Stomach (tissue), 9 donors: ENCODE measurements around the gene AK6. TPM values are rescaled to one million over a fixed set of nuclear protein-coding genes. Genes with fewer than 3 reads are reported as not detected.

Experiments
- DNase-seq, 2 donors: peaks; one replicate each; pipeline versions ENCODE4 v3.0.0 to v3.0.0-alpha.2; 2013 to 2019
- H3K27ac ChIP-seq, 5 donors: fragments of 200-600 bp in 4 of 5; sonication (generic) in 4 of 5; one replicate each; pipeline ENCODE4 v1.5.1; 2013 to 2019; ENCODE audit warnings: mild to moderate bottlenecking in 1 of 5, moderate library complexity in 1 of 5
- H3K27me3 ChIP-seq, 3 donors: fragments of 200-600 bp; sonication (generic); one replicate each; pipeline ENCODE4 v1.5.1; 2017 to 2019; ENCODE audit warnings: mixed run types in 1 of 3
- H3K36me3 ChIP-seq, 4 donors: fragments of 200-600 bp; sonication (generic); 1 replicate in 3 of 4; 2 replicates in 1 of 4; pipeline ENCODE4 v1.5.1; 2016 to 2019
- H3K4me1 ChIP-seq, 4 donors: fragments of 200-600 bp; sonication (generic); one replicate each; pipeline ENCODE4 v1.5.1; 2016 to 2019
- H3K4me3 ChIP-seq, 4 donors: fragments of 200-600 bp; sonication (generic) in 3 of 4; one replicate each; pipeline ENCODE4 v1.5.1; 2016 to 2019; ENCODE audit warnings: mild to moderate bottlenecking in 1 of 4
- H3K9me3 ChIP-seq, 4 donors: fragments of 200-600 bp; sonication (generic); one replicate each; pipeline ENCODE4 v1.5.1; 2016 to 2019
- CTCF ChIP-seq, 7 experiments: fragments of 450-650 bp in 4 of 7; fragments of 200-600 bp in 3 of 7; sonication (generic) in 3 of 7; IDR thresholded peaks; one replicate each; pipeline ENCODE4 v1.5.1; 2016 to 2019; ENCODE audit warnings: antibody characterized with exemption in 7 of 7, control low read depth in 2 of 7, mild to moderate bottlenecking in 1 of 7
- EP300 ChIP-seq: sonication (generic); formaldehyde crosslinking; IDR thresholded peaks from one replicate; pipeline ENCODE4 v1.6.1; 2017; ENCODE audit warnings: antibody characterized with exemption
- POLR2A ChIP-seq, 4 donors: fragments of 450-650 bp; IDR thresholded peaks; one replicate each; pipeline ENCODE4 v1.6.1; 2016; ENCODE audit warnings: antibody characterized with exemption in 4 of 4, control low read depth in 2 of 4, mild to moderate bottlenecking in 1 of 4, moderate library complexity in 1 of 4
- POLR2AphosphoS5 ChIP-seq, 3 donors: sonication (generic); formaldehyde crosslinking; IDR thresholded peaks; one replicate each; pipeline ENCODE4 v1.6.1; 2016; ENCODE audit warnings: antibody characterized with exemption in 3 of 3
- WGBS, 5 donors: extraction: QIAGEN DNeasy Blood & Tissue Kit in 3 of 5; methylation state at CpG; one replicate each; pipeline versions ENCODE4 v1.1.5 to v1.1.7; 2013 to 2018; 5-methylcytosine and 5-hydroxymethylcytosine counted together
- intact Hi-C: fragments of 100-400 bp; cut with DNase I; formaldehyde crosslinking; loops from one replicate; pipeline ENCODE4 v1.15.1; 2023; ENCODE audit warnings: low total_unique reads
- polyA plus RNA-seq, 3 donors: library from polyadenylated mRNA; stranded (reverse); fragments of 200-250 nt; gene quantifications; one replicate each; pipeline ENCODE4 v1.2.3, GENCODE V29; 2013
- total RNA-seq, 5 donors: library from RNA; depleted of rRNA; stranded (reverse); fragments of >200 nt; gene quantifications; one replicate each; pipeline versions ENCODE4 v1.1.0 to v1.2.3, GENCODE V29; 2014 to 2016
- donor health status: healthy with polysubstance abuse.
- donor health status: Bipolar disorder and iron deficiency.
- donor health status: healthy.

AK6 gene
- total and polyA plus RNA-seq, 8 donors: 17.5 to 45.4 (median 41.4) TPM; not detected in 2

GRCh38 chr5:69331528-69332445, 37.5 kb downstream of the AK6 start:
- peak; percentile 54 to 75 for DNase-seq
- Histone ChIP-seq H3K4me1 (peaks cover 10 to 52% (median 19%) of the 10 kb centered on the region in 4 donors), H3K27me3 (no peaks in the 10 kb centered on the region), H3K27ac (peak overlapping the region; percentile 85 to 90 (median 89)), H3K4me3 (peak overlapping the region; percentile 50 to 76 (median 66)), H3K9me3 (no peaks in the 10 kb centered on the region), H3K36me3 (no peaks in the 10 kb centered on the region)
- TF ChIP-seq CTCF (IDR thresholded peaks at IDR 0.05): no peak
- TF ChIP-seq POLR2AphosphoS5 (IDR thresholded peaks at IDR 0.05): peak in 2 of 3 donors; percentile 48 to 51
- intact Hi-C loops: no loop called here
- WGBS, 5 donors: 26 to 44% (median 31%) methylated on average over 11 of the region's 11 CpGs

- TF ChIP-seq POLR2AphosphoS5 (IDR thresholded peaks at IDR 0.05): no peak
- no peak for TF ChIP-seq EP300
- TF ChIP-seq CTCF (IDR thresholded peaks at IDR 0.05): no peak
- TF ChIP-seq POLR2A (IDR thresholded peaks at IDR 0.05): no peak
- Histone ChIP-seq H3K9me3 (no peaks in the 10 kb centered on the region), H3K27me3 (no peaks in the 10 kb centered on the region), H3K4me3 (no peak overlapping the region), H3K4me1 (peaks cover 10 to 52% (median 19%) of the 10 kb centered on the region in 4 donors), H3K27ac (peak overlapping the region in 3 of 5 donors; percentile 18 to 64 (median 53)), H3K36me3 (no peaks in the 10 kb centered on the region)
- 47 to 72% (median 56%) methylated on average over 9 of the region's 9 CpGs for WGBS, 5 donors
- intact Hi-C loops: no loop called here
- peak in 1 of 2 donors; percentile 2 for DNase-seq
Observed at GRCh38 chr5:69329905-69330489, 39.3 kb downstream of the AK6 start.

- 75 to 92% (median 86%) methylated on average over 1 of the region's 1 CpG for WGBS, 5 donors
- no peak overlapping the region for H3K27ac ChIP-seq
- no peaks in the 10 kb centered on the region for H3K27me3 ChIP-seq
- intact Hi-C loops: no loop called here
- H3K4me3 ChIP-seq: no peak overlapping the region
- peaks cover 0 to 21% (median 3%) of the 10 kb centered on the region in 4 donors for H3K4me1 ChIP-seq
- TF ChIP-seq EP300: no peak
- H3K9me3 ChIP-seq: no peaks in the 10 kb centered on the region
- H3K36me3 ChIP-seq: no peaks in the 10 kb centered on the region
- DNase-seq: peak in 1 of 2 donors; percentile 34
Observed at GRCh38 chr5:69326365-69326764, 43.0 kb downstream of the AK6 start.

- H3K4me1 ChIP-seq: no peaks in the 10 kb centered on the region
- intact Hi-C loops: no loop called here
- no peaks in the 10 kb centered on the region for H3K9me3 ChIP-seq
- peak overlapping the region in 1 of 5 donors; percentile 11 for H3K27ac ChIP-seq
- no peak for DNase-seq
- H3K4me3 ChIP-seq: no peak overlapping the region
- TF ChIP-seq CTCF (IDR thresholded peaks at IDR 0.05) (no peak), EP300 (no peak), POLR2A (IDR thresholded peaks at IDR 0.05) (no peak), POLR2AphosphoS5 (IDR thresholded peaks at IDR 0.05) (no peak)
- 75 to 88% (median 83%) methylated on average over 4 of the region's 4 CpGs for WGBS, 5 donors
- no peaks in the 10 kb centered on the region for H3K27me3 ChIP-seq
- H3K36me3 ChIP-seq: peaks cover 0 to 70% (median 60%) of the 10 kb centered on the region in 4 donors
Observed at GRCh38 chr5:69317391-69317790, 51.9 kb downstream of the AK6 start.
